HG03095 (cell line): ENCODE data around the gene SLC2A13.
"Not testable (repeated sequence)": the region's sequence is repeated elsewhere in the genome, so short reads cannot be mapped to it uniquely, and the experiment has no call there.

Experiments
- ATAC-seq: cut with Tn5 transposase; IDR thresholded peaks from one replicate; pipeline ENCODE4 v1.9.1; 2021; ENCODE audit warnings: moderate library complexity; ENCODE audit not compliant: unreplicated experiment

SLC2A13 gene

GRCh38 chr12:39935839-39936238 lies 170.0 kb downstream of the SLC2A13 start:
- no peak for ATAC-seq

GRCh38 chr12:39935275-39935674 lies 170.6 kb downstream of the SLC2A13 start:
- ATAC-seq = no peak

GRCh38 chr12:39931857-39932256 lies 174.0 kb downstream of the SLC2A13 start:
- no peak for ATAC-seq

GRCh38 chr12:39931231-39931630 lies 174.7 kb downstream of the SLC2A13 start:
- no peak for ATAC-seq

GRCh38 chr12:39930101-39930500 lies 175.8 kb downstream of the SLC2A13 start:
- ATAC-seq = no peak

GRCh38 chr12:39928181-39928899 lies 177.5 kb downstream of the SLC2A13 start:
- no peak for ATAC-seq

GRCh38 chr12:39923364-39923763 lies 182.5 kb downstream of the SLC2A13 start:
- ATAC-seq = no peak

GRCh38 chr12:39922598-39922997 lies 183.3 kb downstream of the SLC2A13 start:
- ATAC-seq = not testable (repeated sequence)

GRCh38 chr12:39920647-39921046 lies 185.2 kb downstream of the SLC2A13 start:
- ATAC-seq = no peak

GRCh38 chr12:39920222-39920621 lies 185.7 kb downstream of the SLC2A13 start:
- no peak for ATAC-seq

- no peak for ATAC-seq
These were observed 186.1 kb downstream of the SLC2A13 start for GRCh38 chr12:39919790-39920189.

GRCh38 chr12:39915249-39915648 lies 190.6 kb downstream of the SLC2A13 start:
- ATAC-seq = no peak

- ATAC-seq = no peak
These were observed 193.5 kb downstream of the SLC2A13 start for GRCh38 chr12:39912211-39912980.

GRCh38 chr12:39906237-39906636 lies 199.6 kb downstream of the SLC2A13 start:
- ATAC-seq = no peak

- ATAC-seq = no peak
These were observed 200.7 kb downstream of the SLC2A13 start for GRCh38 chr12:39905152-39905551.

GRCh38 chr12:39902821-39903220 lies 203.1 kb downstream of the SLC2A13 start:
- no peak for ATAC-seq

GRCh38 chr12:39897315-39897714 lies 208.6 kb downstream of the SLC2A13 start:
- no peak for ATAC-seq

GRCh38 chr12:39893388-39893787 lies 212.5 kb downstream of the SLC2A13 start:
- not testable (repeated sequence) for ATAC-seq

- ATAC-seq = no peak
These were observed 213.7 kb downstream of the SLC2A13 start for GRCh38 chr12:39892146-39892545.

- no peak for ATAC-seq
These were observed 218.0 kb downstream of the SLC2A13 start for GRCh38 chr12:39887856-39888255.

- no peak for ATAC-seq
These were observed 219.8 kb downstream of the SLC2A13 start for GRCh38 chr12:39886106-39886505.

GRCh38 chr12:39884616-39885125 lies 221.2 kb downstream of the SLC2A13 start:
- ATAC-seq = no peak
